IPS-15b (cell line): ENCODE measurements around the gene SIRT5.

Experiments
- H3K27me3 ChIP-seq: one replicate; pipeline ENCODE4 v1.6.1; 2013; ENCODE audit warnings: low read length; ENCODE audit not compliant: control insufficient read depth, insufficient read depth
- H3K36me3 ChIP-seq: one replicate; pipeline ENCODE4 v1.6.1; 2013; ENCODE audit warnings: low read length; ENCODE audit not compliant: control insufficient read depth, insufficient read depth
- H3K4me1 ChIP-seq: one replicate; pipeline ENCODE4 v1.6.1; 2013; ENCODE audit warnings: mild to moderate bottlenecking, low read length; ENCODE audit not compliant: control insufficient read depth, insufficient read depth
- H3K4me3 ChIP-seq: one replicate; pipeline ENCODE4 v1.5.1; 2013; ENCODE audit warnings: low read depth, low read length
- H3K9ac ChIP-seq: one replicate; pipeline ENCODE4 v1.6.1; 2013; ENCODE audit warnings: low read depth, mild to moderate bottlenecking, low read length
- H3K9me3 ChIP-seq: one replicate; pipeline ENCODE4 v1.6.1; 2013; ENCODE audit warnings: mild to moderate bottlenecking, low read length; ENCODE audit not compliant: control insufficient read depth, insufficient read depth

The SIRT5 gene

DNA sequence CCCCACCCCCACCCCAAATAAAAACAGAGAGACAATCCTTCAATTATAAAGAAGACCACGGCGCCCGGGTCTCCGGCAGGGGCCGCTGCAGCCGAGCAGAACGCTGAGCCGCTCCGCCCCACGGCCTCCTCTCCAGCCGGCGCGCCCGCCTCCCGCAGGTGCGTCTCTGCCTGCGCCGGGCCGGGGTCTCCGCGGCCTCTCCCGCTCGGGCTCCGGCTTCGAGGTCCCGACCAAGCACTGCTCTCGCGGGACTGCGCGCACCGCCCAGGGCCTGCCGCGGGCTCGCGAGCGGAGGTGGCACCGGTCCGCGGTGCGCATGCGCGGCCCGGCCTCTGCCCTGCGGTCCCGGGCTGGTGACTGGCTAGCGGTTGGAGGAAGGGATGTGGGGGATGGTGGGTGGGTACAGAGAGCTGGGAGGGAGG, 241 bp upstream of the SIRT5 start:
- Histone ChIP-seq H3K9me3 (no peaks in the 10 kb centered on the region), H3K4me1 (peaks cover 5% of the 10 kb centered on the region), H3K4me3 (peak overlapping the region; percentile 93), H3K36me3 (no peaks in the 10 kb centered on the region), H3K27me3 (no peaks in the 10 kb centered on the region), H3K9ac (peak overlapping the region; percentile 92)

GRCh38 chr6:13575377-13575775, 975 bp downstream of the SIRT5 start:
- Histone ChIP-seq H3K4me1 (peaks cover 5% of the 10 kb centered on the region), H3K27me3 (no peaks in the 10 kb centered on the region), H3K9me3 (no peaks in the 10 kb centered on the region), H3K9ac (no peak overlapping the region), H3K4me3 (peak overlapping the region; percentile 93), H3K36me3 (no peaks in the 10 kb centered on the region)

- Histone ChIP-seq H3K9me3 (no peaks in the 10 kb centered on the region), H3K9ac (no peak overlapping the region), H3K4me1 (peaks cover 5% of the 10 kb centered on the region), H3K27me3 (no peaks in the 10 kb centered on the region), H3K36me3 (no peaks in the 10 kb centered on the region), H3K4me3 (no peak overlapping the region)
These were observed 1.6 kb downstream of the SIRT5 start for GRCh38 chr6:13576017-13576416.

DNA sequence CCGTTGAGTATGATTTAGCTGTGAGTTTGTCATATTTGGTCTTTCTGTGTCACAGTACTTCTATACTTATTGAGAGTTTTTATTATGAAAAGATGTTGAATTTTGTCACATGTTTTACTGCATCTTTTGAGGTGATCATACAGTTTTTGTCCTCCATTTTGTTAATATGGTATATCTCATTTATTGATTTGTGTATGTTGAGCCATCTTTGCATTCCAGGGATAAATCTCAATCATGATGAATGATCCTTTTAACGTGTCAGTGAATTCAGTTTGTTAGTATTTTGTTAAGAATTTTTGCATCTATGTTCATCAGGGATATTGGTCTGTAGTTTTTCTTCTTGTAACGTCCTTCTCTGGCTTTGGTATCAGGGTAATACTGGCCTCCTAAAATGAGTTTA, 3.5 kb downstream of the SIRT5 start:
- no peaks in the 10 kb centered on the region for H3K9me3 ChIP-seq
- peaks cover 5% of the 10 kb centered on the region for H3K4me1 ChIP-seq
- no peaks in the 10 kb centered on the region for H3K36me3 ChIP-seq
- H3K27me3 ChIP-seq: no peaks in the 10 kb centered on the region
- H3K4me3 ChIP-seq: no peak overlapping the region
- no peak overlapping the region for H3K9ac ChIP-seq

DNA sequence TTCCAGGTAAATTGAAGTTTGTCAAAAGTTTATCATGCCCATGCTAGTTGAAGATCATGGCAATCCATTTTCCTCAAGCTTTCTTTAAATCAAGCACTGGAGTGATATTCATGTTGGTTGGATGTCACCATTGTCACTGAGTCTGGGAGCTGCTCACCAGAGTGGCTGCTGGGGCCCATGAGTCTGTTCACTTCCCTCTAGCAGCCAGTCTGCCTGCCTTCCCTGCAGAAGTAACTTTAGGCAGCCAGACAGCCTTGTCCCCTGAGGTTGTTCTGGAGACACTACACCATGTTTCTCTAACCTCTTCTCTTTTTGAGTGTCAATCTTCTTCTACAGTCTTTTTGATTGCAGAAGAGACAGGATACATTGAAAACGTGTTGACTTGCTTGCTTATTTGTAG, 5.5 kb downstream of the SIRT5 start:
- no peak overlapping the region for H3K4me3 ChIP-seq
- H3K36me3 ChIP-seq: no peaks in the 10 kb centered on the region
- no peaks in the 10 kb centered on the region for H3K27me3 ChIP-seq
- H3K9me3 ChIP-seq: no peaks in the 10 kb centered on the region
- no peak overlapping the region for H3K9ac ChIP-seq
- no peaks in the 10 kb centered on the region for H3K4me1 ChIP-seq

DNA sequence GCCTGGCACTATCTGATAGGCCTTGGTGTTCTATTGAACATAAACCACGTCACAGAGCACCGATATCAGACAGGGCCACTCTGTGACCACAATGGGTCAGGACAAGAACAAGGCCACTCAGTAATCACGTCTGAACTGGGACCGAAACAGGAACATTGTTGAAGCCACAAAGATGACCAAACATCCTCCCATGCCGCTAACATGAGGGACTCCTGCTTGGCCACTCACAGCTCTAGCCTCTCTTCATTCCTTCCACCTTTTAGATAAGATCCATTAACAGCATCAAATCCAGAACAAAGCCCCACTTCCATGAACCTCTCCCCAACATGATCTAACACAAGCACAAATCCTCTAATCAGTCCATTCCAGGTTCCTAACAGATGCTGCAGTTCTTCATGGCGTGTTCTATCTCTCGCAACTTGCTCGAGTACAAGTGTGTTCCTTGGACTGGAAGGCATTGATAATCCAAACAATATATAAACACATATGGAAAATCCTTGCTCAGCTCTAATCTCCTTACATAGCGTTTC, 7.4 kb downstream of the SIRT5 start:
- no peaks in the 10 kb centered on the region for H3K36me3 ChIP-seq
- no peak overlapping the region for H3K4me3 ChIP-seq

GRCh38 chr6:13586603-13587542, 12.5 kb downstream of the SIRT5 start:
- no peaks in the 10 kb centered on the region for H3K9me3 ChIP-seq
- no peaks in the 10 kb centered on the region for H3K4me1 ChIP-seq
- peaks cover 10% of the 10 kb centered on the region for H3K36me3 ChIP-seq
- no peak overlapping the region for H3K4me3 ChIP-seq
- no peak overlapping the region for H3K9ac ChIP-seq
- no peaks in the 10 kb centered on the region for H3K27me3 ChIP-seq

More for the DNA sequence above, 7.4 kb downstream of the SIRT5 start:
- no peaks in the 10 kb centered on the region for H3K4me1 ChIP-seq
- H3K9ac ChIP-seq: no peak overlapping the region
- no peaks in the 10 kb centered on the region for H3K9me3 ChIP-seq
- no peaks in the 10 kb centered on the region for H3K27me3 ChIP-seq

- peaks cover 13% of the 10 kb centered on the region for H3K36me3 ChIP-seq
- no peaks in the 10 kb centered on the region for H3K9me3 ChIP-seq
- no peaks in the 10 kb centered on the region for H3K4me1 ChIP-seq
- no peak overlapping the region for H3K9ac ChIP-seq
- H3K27me3 ChIP-seq: no peaks in the 10 kb centered on the region
- no peak overlapping the region for H3K4me3 ChIP-seq
These were observed 15.4 kb downstream of the SIRT5 start for GRCh38 chr6:13589801-13590200.

- Histone ChIP-seq H3K4me3 (no peak overlapping the region), H3K9me3 (no peaks in the 10 kb centered on the region), H3K36me3 (peaks cover 13% of the 10 kb centered on the region), H3K9ac (no peak overlapping the region), H3K27me3 (no peaks in the 10 kb centered on the region), H3K4me1 (no peaks in the 10 kb centered on the region)
These were observed 16.3 kb downstream of the SIRT5 start for GRCh38 chr6:13590574-13591153.

DNA sequence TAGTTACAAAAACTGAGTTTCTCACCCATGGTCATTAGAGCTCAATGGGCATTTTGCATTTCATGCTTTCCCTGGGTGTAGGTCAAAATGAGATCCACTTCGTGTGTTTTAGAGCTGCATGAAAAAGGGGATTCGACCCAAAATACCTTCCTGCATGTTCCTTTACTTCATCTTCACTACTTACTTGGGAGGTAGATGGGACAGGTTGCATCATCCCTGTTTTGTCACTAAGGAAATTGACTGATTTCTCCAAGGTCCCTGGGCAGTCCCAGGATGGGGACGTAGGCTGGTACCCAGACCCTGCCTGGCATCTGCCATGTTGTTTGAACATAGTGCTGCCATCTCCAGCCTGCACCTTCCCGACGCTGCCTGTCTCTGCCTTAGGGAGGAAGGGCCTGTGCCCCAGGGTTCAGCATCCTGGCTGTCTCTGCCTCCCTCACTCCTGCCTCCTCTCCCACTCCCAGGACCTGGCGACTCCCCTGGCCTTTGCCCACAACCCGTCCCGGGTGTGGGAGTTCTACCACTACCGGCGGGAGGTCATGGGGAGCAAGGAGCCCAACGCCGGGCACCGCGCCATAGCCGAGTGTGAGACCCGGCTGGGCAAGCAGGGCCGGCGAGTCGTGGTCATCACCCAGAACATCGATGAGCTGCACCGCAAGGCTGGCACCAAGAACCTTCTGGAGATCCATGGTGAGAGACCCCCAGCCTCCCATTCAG, 17.0 kb downstream of the SIRT5 start:
- Histone ChIP-seq H3K4me3 (no peak overlapping the region), H3K27me3 (no peaks in the 10 kb centered on the region), H3K36me3 (peaks cover 13% of the 10 kb centered on the region), H3K9ac (no peak overlapping the region), H3K4me1 (no peaks in the 10 kb centered on the region), H3K9me3 (no peaks in the 10 kb centered on the region)

- Histone ChIP-seq H3K4me1 (no peaks in the 10 kb centered on the region), H3K27me3 (no peaks in the 10 kb centered on the region), H3K9me3 (no peaks in the 10 kb centered on the region), H3K9ac (no peak overlapping the region), H3K4me3 (no peak overlapping the region), H3K36me3 (peaks cover 3% of the 10 kb centered on the region)
These were observed 18.7 kb downstream of the SIRT5 start for GRCh38 chr6:13593103-13593502.
